Measurements from ENCODE around the gene HTR4.

GRCh38 chr5:148443241-148443640, 211.1 kb downstream of the HTR4 start:
- TF ChIP-seq CTCF (conservative IDR thresholded peaks at IDR 0.05; ENCODE audit: low read length) (no peak), EZH2phosphoT487 (IDR thresholded peaks at IDR 0.05; ENCODE audit: borderline replicate concordance) (no peak)
